Measurements from ENCODE around the gene SMIM15. TPM values are rescaled to one million over a fixed set of nuclear protein-coding genes. Genes with fewer than 3 reads are reported as not detected.

SMIM15 gene
- total and polyA plus RNA-seq, 2 of the 13 experiments (the other 11 are each of a cell fraction or from before 2014, with no cell fraction given), result 12.7 to 58.2 TPM

DNA sequence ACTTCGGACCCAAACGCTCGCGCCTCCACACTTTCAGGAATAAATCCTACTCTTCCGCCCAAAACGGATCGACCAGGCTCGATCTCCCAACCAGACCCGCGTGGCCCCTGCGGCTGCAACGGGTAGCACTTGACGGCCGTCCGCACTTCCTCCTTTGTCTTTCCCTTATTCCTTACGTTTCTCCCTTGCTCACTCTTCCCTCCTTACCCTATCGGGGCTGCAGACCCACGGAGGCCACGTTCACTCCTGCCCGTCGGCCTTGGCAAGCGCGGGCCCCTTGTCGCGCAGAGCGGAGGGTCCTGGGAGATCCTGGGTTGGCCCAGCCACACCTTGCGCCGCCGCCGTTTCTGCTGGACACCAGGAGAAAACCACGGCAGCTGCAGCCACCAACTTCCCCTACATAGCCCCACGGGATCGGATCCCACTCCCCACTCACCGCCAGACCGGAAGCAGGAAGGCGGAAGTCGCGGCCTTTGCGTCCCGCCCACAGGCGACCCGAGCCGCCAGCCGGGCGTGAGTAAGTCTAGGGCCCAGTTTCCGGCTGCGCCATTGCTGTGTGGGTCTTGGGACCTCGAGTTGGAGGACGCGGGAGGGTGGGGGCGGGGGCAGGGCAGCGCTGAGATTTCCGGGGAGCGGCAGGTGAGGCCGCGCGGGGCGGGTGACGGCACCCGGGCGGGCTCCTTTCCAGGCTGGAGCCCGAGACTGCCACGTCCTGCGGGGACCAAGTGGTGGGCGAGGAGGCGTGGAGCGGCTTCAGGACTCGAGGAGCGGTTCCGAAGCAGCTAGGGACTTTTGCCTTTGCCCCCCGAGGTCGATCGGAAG is at the start of gene SMIM15 (continued):
- TF ChIP-seq ZMAT5 (CRISPR knock-in tag; IDR thresholded peaks at IDR 0.05; ENCODE audit: borderline replicate concordance, low read depth) (no peak), ZFP41 (CRISPR knock-in tag; IDR thresholded peaks at IDR 0.05; ENCODE audit: borderline replicate concordance) (peak; percentile 61; the same call in 1 of the 2 replicates), TCF12 (IDR thresholded peaks at IDR 0.05) (no peak), TCF12 (CRISPR knock-in tag; IDR thresholded peaks at IDR 0.05) (no peak), SMARCC2 (IDR thresholded peaks at IDR 0.05) (no peak), PBX3 (CRISPR knock-in tag; IDR thresholded peaks at IDR 0.05; ENCODE audit: borderline replicate concordance) (no peak), TBL1XR1 (IDR thresholded peaks at IDR 0.05; ENCODE audit: borderline replicate concordance, low read length, partially characterized antibody) (no peak), ZNF451 (CRISPR knock-in tag; IDR thresholded peaks at IDR 0.05) (peak; percentile 90), FOXP1 (IDR thresholded peaks at IDR 0.05) (no peak), FOXP1 (CRISPR knock-in tag; IDR thresholded peaks at IDR 0.05) (no peak), CREBL2 (CRISPR knock-in tag; IDR thresholded peaks at IDR 0.05; ENCODE audit: borderline replicate concordance) (no peak), ZNF780A (CRISPR knock-in tag; IDR thresholded peaks at IDR 0.05) (peak; percentile 76; the same call in 1 of the 2 replicates), NR2F1 (CRISPR knock-in tag; IDR thresholded peaks at IDR 0.05) (no peak), ZNF18 (CRISPR knock-in tag; IDR thresholded peaks at IDR 0.05; ENCODE audit: insufficient replicate concordance) (peak; percentile 55), ZNF775 (CRISPR knock-in tag; IDR thresholded peaks at IDR 0.05; ENCODE audit: borderline replicate concordance) (no peak), MED13 (CRISPR knock-in tag; IDR thresholded peaks at IDR 0.05) (no peak), NCOR1 (IDR thresholded peaks at IDR 0.05; ENCODE audit: borderline replicate concordance, low read length) (no peak), RORA (CRISPR knock-in tag; IDR thresholded peaks at IDR 0.05) (no peak), IKZF1 (IDR thresholded peaks at IDR 0.05) (no peak)
- TF ChIP-seq, protein P1, sequence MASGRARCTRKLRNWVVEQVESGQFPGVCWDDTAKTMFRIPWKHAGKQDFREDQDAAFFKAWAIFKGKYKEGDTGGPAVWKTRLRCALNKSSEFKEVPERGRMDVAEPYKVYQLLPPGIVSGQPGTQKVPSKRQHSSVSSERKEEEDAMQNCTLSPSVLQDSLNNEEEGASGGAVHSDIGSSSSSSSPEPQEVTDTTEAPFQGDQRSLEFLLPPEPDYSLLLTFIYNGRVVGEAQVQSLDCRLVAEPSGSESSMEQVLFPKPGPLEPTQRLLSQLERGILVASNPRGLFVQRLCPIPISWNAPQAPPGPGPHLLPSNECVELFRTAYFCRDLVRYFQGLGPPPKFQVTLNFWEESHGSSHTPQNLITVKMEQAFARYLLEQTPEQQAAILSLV (CRISPR knock-in tag; IDR thresholded peaks at IDR 0.05; ENCODE audit: borderline replicate concordance), result peak; percentile 55; the same call in 1 of the 2 replicates
- TF ChIP-seq, protein P2, sequence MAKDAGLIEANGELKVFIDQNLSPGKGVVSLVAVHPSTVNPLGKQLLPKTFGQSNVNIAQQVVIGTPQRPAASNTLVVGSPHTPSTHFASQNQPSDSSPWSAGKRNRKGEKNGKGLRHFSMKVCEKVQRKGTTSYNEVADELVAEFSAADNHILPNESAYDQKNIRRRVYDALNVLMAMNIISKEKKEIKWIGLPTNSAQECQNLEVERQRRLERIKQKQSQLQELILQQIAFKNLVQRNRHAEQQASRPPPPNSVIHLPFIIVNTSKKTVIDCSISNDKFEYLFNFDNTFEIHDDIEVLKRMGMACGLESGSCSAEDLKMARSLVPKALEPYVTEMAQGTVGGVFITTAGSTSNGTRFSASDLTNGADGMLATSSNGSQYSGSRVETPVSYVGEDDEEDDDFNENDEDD (CRISPR knock-in tag; IDR thresholded peaks at IDR 0.05; ENCODE audit: borderline replicate concordance), result 0 out of 2 replicates have a peak, but pooled peaks have one; percentile 61
- TF ChIP-seq, protein P3, sequence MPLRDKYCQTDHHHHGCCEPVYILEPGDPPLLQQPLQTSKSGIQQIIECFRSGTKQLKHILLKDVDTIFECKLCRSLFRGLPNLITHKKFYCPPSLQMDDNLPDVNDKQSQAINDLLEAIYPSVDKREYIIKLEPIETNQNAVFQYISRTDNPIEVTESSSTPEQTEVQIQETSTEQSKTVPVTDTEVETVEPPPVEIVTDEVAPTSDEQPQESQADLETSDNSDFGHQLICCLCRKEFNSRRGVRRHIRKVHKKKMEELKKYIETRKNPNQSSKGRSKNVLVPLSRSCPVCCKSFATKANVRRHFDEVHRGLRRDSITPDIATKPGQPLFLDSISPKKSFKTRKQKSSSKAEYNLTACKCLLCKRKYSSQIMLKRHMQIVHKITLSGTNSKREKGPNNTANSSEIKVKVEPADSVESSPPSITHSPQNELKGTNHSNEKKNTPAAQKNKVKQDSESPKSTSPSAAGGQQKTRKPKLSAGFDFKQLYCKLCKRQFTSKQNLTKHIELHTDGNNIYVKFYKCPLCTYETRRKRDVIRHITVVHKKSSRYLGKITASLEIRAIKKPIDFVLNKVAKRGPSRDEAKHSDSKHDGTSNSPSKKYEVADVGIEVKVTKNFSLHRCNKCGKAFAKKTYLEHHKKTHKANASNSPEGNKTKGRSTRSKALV (CRISPR knock-in tag; IDR thresholded peaks at IDR 0.05), result no peak
